NOMO-1 treated with DMSO at 0.1 percent for 48 hours (cell line): Measurements from ENCODE around the gene NEXN.

Source experiments
- DNase-seq: peaks from one replicate; lab custom pipeline; 2025; ENCODE audit not compliant: unreplicated experiment; lab: John Stamatoyannopoulos, UW

Gene NEXN

GRCh38 chr1:77888081-77888780 lies at the start of gene NEXN:
NEXN (plus strand) TSS chr1:77888624; CDS start chr1:77916107, 27,483 bp downstream.
- no peak for DNase-seq

DNA sequence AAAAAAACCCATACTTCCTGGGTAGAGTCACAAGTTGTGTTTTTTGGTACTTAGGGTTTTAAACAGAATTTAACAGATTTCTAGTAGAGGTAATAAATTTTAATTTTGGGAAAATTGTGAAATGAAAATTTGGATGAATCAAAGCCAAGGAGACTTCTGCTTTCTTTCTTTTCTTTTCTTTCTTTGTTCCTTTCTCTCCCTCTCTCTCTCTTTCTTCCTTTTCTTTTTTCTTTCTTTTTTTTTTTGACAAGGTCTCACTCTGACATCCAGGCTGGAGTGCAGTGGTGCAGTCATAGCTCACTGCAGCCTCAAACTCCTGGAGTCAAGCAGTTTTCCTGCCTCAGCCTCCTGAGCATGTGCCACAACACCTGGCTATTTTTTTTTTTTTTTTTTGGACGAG lies 46.9 kb upstream of the NEXN start:
- DNase-seq, result no peak

DNA sequence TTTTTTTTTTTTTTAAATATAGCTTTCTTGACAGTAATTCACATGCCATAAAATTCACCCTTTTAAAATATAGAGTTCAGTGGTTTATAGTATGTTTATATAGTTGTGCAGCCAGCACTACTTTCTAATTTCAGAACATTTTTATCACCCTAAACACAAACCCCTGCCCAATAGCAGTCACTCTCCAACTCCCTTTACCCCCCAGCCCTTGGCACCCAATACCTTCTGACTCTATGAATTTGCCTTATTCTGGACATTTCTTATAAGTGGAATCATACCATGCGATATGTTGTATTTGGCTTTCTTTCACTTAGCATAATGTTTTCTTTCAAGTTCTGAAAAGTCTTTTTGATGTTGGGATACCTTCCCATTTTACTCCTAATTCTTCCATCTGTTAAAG lies 42.5 kb upstream of the NEXN start:
- DNase-seq, result no peak

GRCh38 chr1:77846966-77847365 lies 41.5 kb upstream of the NEXN start:
- no peak for DNase-seq

DNA sequence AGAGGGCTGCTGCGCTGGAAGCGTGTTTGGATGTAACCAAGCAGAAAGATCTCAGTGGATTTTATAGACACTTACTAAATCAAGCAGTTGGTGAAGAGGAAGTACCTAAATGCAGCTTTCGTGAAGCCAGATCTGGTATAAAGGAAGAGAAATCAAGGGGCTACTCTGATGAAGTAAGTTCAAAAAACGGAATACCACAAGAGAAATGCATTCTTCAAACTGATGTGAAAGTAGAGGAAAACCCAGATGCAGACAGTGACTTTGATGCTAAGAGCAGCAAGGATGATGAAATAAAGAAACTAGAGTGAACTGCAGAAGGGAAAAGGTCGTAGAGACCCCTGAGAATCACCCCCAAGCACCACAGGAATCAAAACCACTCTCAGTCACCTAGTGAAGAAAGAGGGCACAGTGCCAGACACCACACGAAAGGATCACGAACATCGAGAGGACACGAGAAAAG lies 40.8 kb upstream of the NEXN start:
- peak; percentile 50 for DNase-seq

DNA sequence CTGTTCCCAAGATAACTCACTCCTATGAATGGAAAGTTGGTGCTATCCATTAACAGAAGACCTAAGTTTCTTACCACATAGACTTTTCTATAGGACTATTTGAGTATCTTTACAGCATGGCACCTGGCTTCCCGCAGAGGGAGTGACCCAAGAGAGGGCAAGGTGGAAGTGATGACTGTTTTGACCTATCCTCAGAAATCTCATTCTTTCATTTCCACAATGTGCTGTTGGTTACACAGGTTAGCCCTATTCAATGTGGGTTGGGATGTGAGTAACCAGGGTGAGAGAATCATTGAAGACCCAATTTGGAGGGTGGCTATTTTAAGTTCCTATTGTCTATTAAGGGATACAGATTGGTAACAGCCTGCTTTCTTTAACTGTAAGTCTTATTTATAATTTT lies 38.3 kb upstream of the NEXN start:
- no peak for DNase-seq

DNA sequence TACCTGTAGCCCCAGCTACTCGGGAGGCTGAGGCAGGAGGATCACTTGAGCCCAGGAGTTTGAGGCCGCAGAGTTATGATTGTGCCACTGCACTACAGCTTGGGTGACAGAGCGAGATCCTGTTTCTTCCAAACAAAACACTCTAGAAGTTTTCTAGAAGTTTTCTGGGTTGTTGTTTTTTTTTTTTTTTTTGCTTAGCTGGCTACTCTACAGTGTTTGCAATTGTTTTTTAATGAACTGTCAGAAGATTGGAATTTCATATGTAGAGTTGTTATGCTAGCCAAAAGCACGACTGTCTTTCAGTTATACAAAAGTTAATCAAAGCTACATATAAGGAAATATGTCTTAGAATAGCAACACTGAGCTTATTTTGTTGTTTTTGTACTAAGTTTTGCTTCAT lies 30.9 kb upstream of the NEXN start:
- DNase-seq, result no peak

DNA sequence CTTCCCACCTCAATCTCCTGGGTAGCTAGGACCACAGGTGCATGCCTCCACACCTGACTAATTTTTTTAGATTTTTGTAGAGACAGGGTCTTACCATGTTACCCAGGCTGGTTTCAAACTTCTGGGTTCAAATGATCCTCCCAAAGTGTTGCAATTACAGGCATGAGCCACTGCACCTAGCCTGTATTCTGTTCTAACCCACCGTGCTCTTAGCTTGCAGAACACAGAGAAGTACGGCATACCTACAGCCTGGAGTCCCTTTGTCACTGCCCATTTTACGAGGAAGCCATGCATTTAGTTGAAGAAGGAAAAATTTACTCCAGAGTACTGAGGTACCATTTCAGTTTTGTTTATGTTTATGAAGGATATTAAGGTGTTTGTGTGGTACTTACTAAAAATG lies 29.7 kb upstream of the NEXN start:
- no peak for DNase-seq

DNA sequence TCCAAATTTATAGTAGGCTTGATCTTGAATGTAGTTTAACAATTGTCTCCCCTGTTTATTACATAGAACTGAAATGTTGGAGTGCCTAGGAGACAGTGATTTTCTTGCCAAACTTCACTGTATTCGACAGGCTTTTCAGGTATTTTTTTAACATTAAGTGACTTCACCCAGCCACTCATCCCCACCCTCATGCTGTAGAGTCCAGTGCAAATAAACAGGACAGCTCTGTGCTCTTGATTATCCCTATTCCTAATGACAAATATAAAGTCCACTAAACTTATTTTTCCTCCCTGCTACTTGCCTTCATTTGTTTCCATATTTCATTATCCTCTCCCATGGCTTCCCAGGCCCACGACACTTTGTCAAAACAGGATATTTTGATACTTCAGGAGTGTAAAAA lies 29.2 kb upstream of the NEXN start:
- no peak for DNase-seq

DNA sequence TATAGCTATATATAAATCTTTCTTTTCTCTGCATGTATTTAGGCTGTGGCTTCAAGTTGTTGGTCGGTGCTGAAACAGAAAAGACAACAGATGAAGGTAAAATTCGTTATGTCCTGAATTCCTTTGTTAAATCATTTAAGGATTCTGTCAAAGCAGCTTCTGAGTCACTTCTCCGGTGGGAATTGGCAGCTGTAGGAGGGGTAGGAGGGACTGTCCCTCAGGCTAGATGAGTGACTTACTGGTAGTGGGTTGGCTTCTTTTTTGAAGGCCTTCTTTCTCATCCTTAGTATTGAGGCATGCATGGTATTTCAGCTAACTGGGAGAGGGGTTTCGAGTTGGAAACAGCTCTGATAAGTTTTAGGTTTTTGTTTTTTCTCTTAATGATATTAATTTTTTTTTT lies 22.1 kb upstream of the NEXN start:
- no peak for DNase-seq

GRCh38 chr1:77872645-77873044 lies 15.8 kb upstream of the NEXN start:
- DNase-seq, result no peak

- no peak for DNase-seq
These were observed 15.0 kb upstream of the NEXN start for GRCh38 chr1:77873461-77873860.

- no peak for DNase-seq
These were observed 13.5 kb upstream of the NEXN start for GRCh38 chr1:77874804-77875445.

DNA sequence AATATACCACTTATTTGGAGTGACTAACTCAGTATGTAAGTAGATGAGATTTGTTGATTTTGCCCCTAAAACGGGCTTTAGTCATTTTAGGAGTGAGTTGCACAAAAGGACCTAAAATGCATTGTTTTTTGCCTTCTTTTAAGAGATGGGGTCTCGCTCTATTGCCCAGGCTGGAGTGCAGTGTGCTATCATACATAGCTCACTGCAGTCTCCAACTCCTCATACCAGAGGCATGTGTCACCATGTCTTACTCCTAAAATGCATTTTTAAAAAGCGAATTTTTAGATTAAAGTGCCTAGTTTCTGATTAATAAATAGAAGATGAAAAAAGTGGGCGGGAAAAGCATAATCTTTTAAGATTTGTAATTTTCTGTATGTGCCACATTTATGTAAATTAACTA lies 11.5 kb upstream of the NEXN start:
- DNase-seq, result no peak

GRCh38 chr1:77881061-77881460 lies 7.4 kb upstream of the NEXN start:
- no peak for DNase-seq

DNA sequence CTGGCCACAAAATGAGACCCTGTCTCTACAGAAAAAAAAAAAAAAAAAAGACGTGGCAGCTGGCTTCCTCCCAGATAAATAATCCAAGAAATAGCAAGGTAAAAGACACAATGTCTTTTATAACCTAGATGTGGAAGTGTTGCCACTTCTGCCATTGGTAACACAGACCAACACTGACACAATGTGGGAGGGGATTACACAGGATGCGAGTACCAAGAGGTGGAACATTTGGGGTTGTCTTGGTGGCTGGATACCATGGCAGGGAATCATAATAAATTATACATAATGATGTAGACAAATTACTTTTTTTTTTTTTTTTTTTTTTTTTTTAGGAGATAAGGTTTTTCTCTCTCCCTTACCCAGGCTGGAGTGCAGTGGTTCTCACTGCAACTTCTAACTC lies 6.0 kb upstream of the NEXN start:
- no peak for DNase-seq

GRCh38 chr1:77888781-77889642 lies 588 bp downstream of the NEXN start:
- DNase-seq, result peak; percentile 6

DNA sequence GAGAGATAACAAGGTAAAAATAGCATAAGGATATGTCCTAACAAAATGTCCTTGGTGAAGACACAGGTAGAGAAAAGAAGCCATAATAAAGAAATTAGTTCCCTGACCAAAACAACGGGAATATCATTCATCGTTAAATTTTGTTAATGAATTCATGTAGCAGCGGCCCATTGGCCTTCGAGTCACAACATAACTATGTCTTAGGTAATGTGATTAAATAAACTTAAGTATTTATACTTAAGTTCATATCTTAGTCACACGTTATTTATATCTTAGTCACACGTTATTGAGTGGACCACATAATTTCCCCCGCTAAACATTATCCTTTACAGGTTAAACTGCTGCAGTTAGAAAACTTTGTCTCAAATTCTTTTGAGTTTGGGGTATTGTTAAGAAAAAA lies 1.2 kb downstream of the NEXN start:
- DNase-seq, result no peak

DNA sequence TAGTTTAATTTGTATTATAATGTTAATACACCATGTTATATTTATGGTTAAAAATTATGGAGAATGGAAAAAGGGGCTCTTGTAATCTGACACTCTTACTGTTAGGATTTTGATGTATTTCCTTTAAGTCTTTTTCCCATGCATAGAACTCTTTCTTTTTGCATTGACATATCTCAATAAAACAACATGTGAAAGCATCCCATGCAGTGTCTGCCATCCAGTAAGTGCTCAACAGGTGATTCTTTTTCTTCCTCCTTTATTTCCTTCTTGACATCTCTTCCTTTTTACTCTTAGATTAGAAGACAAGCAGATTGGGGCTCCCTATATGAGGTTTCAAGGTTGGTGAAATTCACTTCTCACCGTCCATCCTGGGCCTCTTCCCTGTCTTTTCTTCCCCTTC lies 2.8 kb downstream of the NEXN start:
- no peak for DNase-seq

- DNase-seq, result no peak
These were observed 11.4 kb downstream of the NEXN start for GRCh38 chr1:77899647-77900320.

DNA sequence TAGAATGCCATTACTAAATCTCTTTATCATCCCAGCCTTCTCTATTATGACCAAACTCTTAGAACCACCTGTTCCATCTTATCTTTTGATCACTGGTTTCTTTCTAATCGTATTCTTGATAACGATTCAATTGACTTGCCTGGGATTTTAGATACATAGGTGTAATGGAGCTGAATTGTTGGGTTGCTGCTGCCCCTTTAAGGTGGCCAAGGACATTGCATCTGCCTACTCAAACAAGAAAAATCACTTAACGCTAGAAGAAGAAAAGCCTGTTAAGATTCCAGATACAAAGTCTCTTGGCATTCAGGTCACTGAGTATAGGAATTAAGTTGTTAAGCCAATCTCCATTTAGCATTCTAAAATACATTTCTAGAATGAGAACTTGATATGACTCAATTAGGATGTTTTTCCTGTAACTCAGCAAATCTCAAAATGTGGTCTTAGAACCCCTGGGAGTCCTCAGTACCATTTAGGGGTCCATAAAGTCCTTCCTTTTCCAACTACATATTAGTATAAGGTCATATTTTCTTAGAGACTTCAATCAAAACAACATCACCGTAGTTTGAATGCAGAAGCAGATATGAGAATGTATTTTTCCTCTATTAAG lies 12.4 kb downstream of the NEXN start:
- DNase-seq, result peak; percentile 14
